ENCODE measurements around the gene CPB2. TPM values are rescaled to one million over a fixed set of nuclear protein-coding genes. Genes with fewer than 3 reads are reported as not detected.

CPB2 gene
- total RNA-seq, 1 experiment from 2014 or later: 0.28 TPM

GRCh38 chr13:46114613-46115012 is 9.8 kb upstream of the CPB2 start:
- Histone ChIP-seq H3K27me3 (ENCODE audit: control insufficient read depth, insufficient read depth, low read length) (no peaks in the 10 kb centered on the region), H3K9me3 (ENCODE audit: control insufficient read depth, insufficient read depth, low read depth, low read length) (no peaks in the 10 kb centered on the region), H3K4me3 (ENCODE audit: low read depth in 2 of 2, low read length in 2 of 2) (no peak overlapping the region), H3K27ac (ENCODE audit: low read length) (no peak overlapping the region), H3K36me3 (ENCODE audit: control insufficient read depth, insufficient read depth, low read length) (no peaks in the 10 kb centered on the region), H3K4me1 (ENCODE audit: control insufficient read depth, insufficient read depth, low read length) (no peaks in the 10 kb centered on the region)
- no peak for ATAC-seq
- no peak for DNase-seq (ENCODE audit: low read depth, low spot score)
- ChIA-PET CTCF (no interaction called here), POLR2A (no interaction called here)
- BruUV-seq (replicated peaks): no TSS peak
- TF ChIP-seq REST (IDR thresholded peaks at IDR 0.05; ENCODE audit: insufficient read depth in 1 of 2, low read depth in 2 of 2, low read length in 1 of 2) (no peak), SIN3A (IDR thresholded peaks at IDR 0.05; ENCODE audit: borderline replicate concordance, insufficient read depth, low read depth, low read length) (no peak), POLR2AphosphoS5 (IDR thresholded peaks at IDR 0.05; ENCODE audit: low read depth, low read length) (no peak), CTCF (IDR thresholded peaks at IDR 0.05) (no peak), TCF7L2 (IDR thresholded peaks at IDR 0.05; ENCODE audit: low read depth, low read length) (no peak)
- intact Hi-C loops (cut with micrococcal nuclease; ENCODE audit: unreplicated experiment): no loop called here
- in situ Hi-C loops (cut with HindIII; ENCODE audit: low pct_unique_long_range_greater_than_20kb, low sequenced_read_pairs): no loop called here

- ChIA-PET POLR2A (no interaction called here), CTCF (no interaction called here)
- Histone ChIP-seq H3K36me3 (ENCODE audit: control insufficient read depth, insufficient read depth, low read length) (no peaks in the 10 kb centered on the region), H3K4me1 (ENCODE audit: control insufficient read depth, insufficient read depth, low read length) (no peaks in the 10 kb centered on the region), H3K27me3 (ENCODE audit: control insufficient read depth, insufficient read depth, low read length) (no peaks in the 10 kb centered on the region), H3K27ac (ENCODE audit: low read length) (no peak overlapping the region), H3K4me3 (ENCODE audit: low read depth in 2 of 2, low read length in 2 of 2) (no peak overlapping the region), H3K9me3 (ENCODE audit: control insufficient read depth, insufficient read depth, low read depth, low read length) (no peaks in the 10 kb centered on the region)
- ATAC-seq: no peak
- intact Hi-C loops (cut with micrococcal nuclease; ENCODE audit: unreplicated experiment) (no loop called here), in situ Hi-C loops (cut with HindIII; ENCODE audit: low pct_unique_long_range_greater_than_20kb, low sequenced_read_pairs) (no loop called here)
- no peak for DNase-seq (ENCODE audit: low read depth, low spot score)
- no peak for TF ChIP-seq SIN3A (IDR thresholded peaks at IDR 0.05; ENCODE audit: borderline replicate concordance, insufficient read depth, low read depth, low read length)
- no peak for TF ChIP-seq POLR2AphosphoS5 (IDR thresholded peaks at IDR 0.05; ENCODE audit: low read depth, low read length)
- no peak for TF ChIP-seq TCF7L2 (IDR thresholded peaks at IDR 0.05; ENCODE audit: low read depth, low read length)
- BruUV-seq (replicated peaks): no TSS peak
These were observed 8.8 kb upstream of the CPB2 start for GRCh38 chr13:46113596-46113995.

GRCh38 chr13:46111151-46111550 is 6.3 kb upstream of the CPB2 start:
- H3K27ac ChIP-seq (ENCODE audit: low read length): no peak overlapping the region
- intact Hi-C loops (cut with micrococcal nuclease; ENCODE audit: unreplicated experiment) (no loop called here), in situ Hi-C loops (cut with HindIII; ENCODE audit: low pct_unique_long_range_greater_than_20kb, low sequenced_read_pairs) (no loop called here)
- POLR2A ChIA-PET: no interaction called here
- no peaks in the 10 kb centered on the region for H3K27me3 ChIP-seq (ENCODE audit: control insufficient read depth, insufficient read depth, low read length)
- no peaks in the 10 kb centered on the region for H3K4me1 ChIP-seq (ENCODE audit: control insufficient read depth, insufficient read depth, low read length)
- no peaks in the 10 kb centered on the region for H3K9me3 ChIP-seq (ENCODE audit: control insufficient read depth, insufficient read depth, low read depth, low read length)
- CTCF ChIA-PET: no interaction called here
- DNase-seq (ENCODE audit: low read depth, low spot score) (no peak), ATAC-seq (no peak)
- TF ChIP-seq CTCF (IDR thresholded peaks at IDR 0.05) (no peak), REST (IDR thresholded peaks at IDR 0.05; ENCODE audit: insufficient read depth in 1 of 2, low read depth in 2 of 2, low read length in 1 of 2) (no peak), POLR2AphosphoS5 (IDR thresholded peaks at IDR 0.05; ENCODE audit: low read depth, low read length) (no peak), SIN3A (IDR thresholded peaks at IDR 0.05; ENCODE audit: borderline replicate concordance, insufficient read depth, low read depth, low read length) (no peak), TCF7L2 (IDR thresholded peaks at IDR 0.05; ENCODE audit: low read depth, low read length) (no peak)
- H3K4me3 ChIP-seq (ENCODE audit: low read depth in 2 of 2, low read length in 2 of 2): no peak overlapping the region
- H3K36me3 ChIP-seq (ENCODE audit: control insufficient read depth, insufficient read depth, low read length): no peaks in the 10 kb centered on the region
- BruUV-seq (replicated peaks): no TSS peak
